A673 (cell line): Measurements from ENCODE around the gene CCDC69.

Source experiments
- CTCF ChIP-seq: fragments of 300-800, 200-600 bp; sonication (generic); conservative IDR thresholded peaks from 2 replicates; pipeline ENCODE4 v1.5.1; 2017; ENCODE audit warnings: low read depth, mild to moderate bottlenecking, antibody characterized with exemption, low read length, moderate library complexity, mixed read lengths
- EZH2 ChIP-seq: fragments of 200-600 bp; sonication (generic); IDR thresholded peaks from 2 replicates; pipeline ENCODE4 v1.6.1; 2017; ENCODE audit warnings: borderline replicate concordance, low read depth, mild to moderate bottlenecking, mixed read lengths, antibody characterized with exemption, low read length; ENCODE audit not compliant: poor library complexity, severe bottlenecking

DNA sequence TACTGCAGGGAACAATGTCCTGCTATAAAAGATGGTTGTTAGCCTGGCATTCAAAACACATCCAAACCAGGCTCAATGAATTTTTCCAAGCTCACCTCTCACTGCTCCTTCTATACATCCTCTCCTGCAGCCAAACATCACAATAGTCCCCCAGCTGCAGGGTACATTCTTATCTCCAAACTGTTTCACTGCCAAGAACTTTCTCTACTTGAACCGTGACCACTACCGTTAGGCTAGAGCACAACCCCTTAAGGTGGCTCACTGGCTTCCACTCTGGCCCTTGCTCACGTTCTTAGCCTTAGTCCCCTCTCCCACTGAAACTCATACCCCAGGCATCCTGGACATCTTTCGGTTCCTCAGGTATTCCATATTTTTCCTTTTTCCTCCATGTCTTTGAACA lies 37.4 kb downstream of the CCDC69 start:
- TF ChIP-seq CTCF (no peak), EZH2 (no peak)
